HCT116 (cell line): ENCODE results near the gene HUS1B. TPM values are rescaled to one million over a fixed set of nuclear protein-coding genes. Genes with fewer than 3 reads are reported as not detected.

Experiments used
- ATAC-seq: fragments of 200-7000 bp; cut with Tn5 transposase; 2 replicates; pipeline ENCODE4 v1.9.1; 2020; ENCODE audit warnings: mild to moderate bottlenecking, moderate library complexity
- BruUV-seq: library from RNA; stranded (reverse); fragments of 400-500 nt; replicated peaks from 2 replicates; lab custom pipeline; 2021; lab: Mats Ljungman, UMichigan
- CTCF ChIA-PET: fragments of 300-600 bp; sonication (Branson Sonifier 250); formaldehyde crosslinking; loops from one replicate; lab custom pipeline; 2021; ENCODE audit warnings: antibody characterized with exemption; lab: Charles Lee
- POLR2A ChIA-PET: fragments of 300-600, 350-600 bp; sonication (Branson Sonifier 250); formaldehyde crosslinking; loops from one replicate; lab custom pipeline; 2021; ENCODE audit warnings: antibody characterized with exemption; lab: Charles Lee
- RAD21 ChIA-PET, 2 experiments: fragments of 300-600 bp; sonication (Branson Sonifier 250); formaldehyde crosslinking; loops; one replicate each; lab custom pipeline; 2023; ENCODE audit warnings: low total read pairs in 2 of 2; ENCODE audit not compliant: uncharacterized antibody in 2 of 2, unreplicated experiment in 2 of 2, low non-redundant PET in 1 of 2; lab: Charles Lee
- DNase-seq: peaks from one replicate; pipeline ENCODE4 v3.0.0-alpha.2; 2010; ENCODE audit warnings: low read depth, low spot score
- H2AFZ ChIP-seq: fragments of 200-600 bp; shearing (Covaris generic), sonication (generic); 2 replicates; pipeline ENCODE4 v1.6.1; 2017; ENCODE audit warnings: low read depth, mixed run types, mixed read lengths, antibody characterized with exemption, low read length; ENCODE audit not compliant: poor library complexity, severe bottlenecking
- H3K27ac ChIP-seq: 2 replicates; pipeline ENCODE4 v1.5.1; 2012; ENCODE audit warnings: low read depth, low read length
- H3K27me3 ChIP-seq: fragments of 200-600 bp; sonication (generic); 2 replicates; pipeline ENCODE4 v1.6.1; 2016; ENCODE audit warnings: mixed run types, low read length, mixed read lengths; ENCODE audit not compliant: insufficient read depth
- H3K36me3 ChIP-seq, 2 experiments: fragments of 200-500 bp in 1 of 2; fragments of 200-600 bp in 1 of 2; sonication (Bioruptor generic) in 1 of 2; sonication (generic) in 1 of 2; 2 replicates each; pipeline versions ENCODE4 v1.5.1 to v1.6.1; 2014 to 2016; ENCODE audit warnings: low read length in 2 of 2, inconsistent platforms in 1 of 2, mixed read lengths in 1 of 2, mixed run types in 1 of 2; ENCODE audit not compliant: insufficient read depth in 2 of 2, control insufficient read depth in 1 of 2
- H3K4me1 ChIP-seq, 2 experiments: fragments of 200-600 bp in 1 of 2; sonication (generic) in 1 of 2; 2 replicates each; pipeline versions ENCODE4 v1.5.1 to v1.6.1; 2012 to 2017; ENCODE audit warnings: low read length in 2 of 2, inconsistent platforms in 1 of 2, mild to moderate bottlenecking in 1 of 2, mixed read lengths in 1 of 2, mixed run types in 1 of 2, moderate library complexity in 1 of 2; ENCODE audit not compliant: insufficient read depth in 2 of 2, control insufficient read depth in 1 of 2
- H3K4me2 ChIP-seq: fragments of 200-600 bp; sonication (generic); 2 replicates; pipeline ENCODE4 v1.6.1; 2017; ENCODE audit warnings: mixed run types, low read length, mixed read lengths
- H3K4me3 ChIP-seq, 2 experiments: fragments of 200-600 bp in 1 of 2; sonication (generic) in 1 of 2; replicated peaks in 1 of 2; 2 replicates each; pipeline ENCODE4 v1.5.1; 2011 to 2016; ENCODE audit warnings: low read length in 2 of 2, control low read depth in 1 of 2, low read depth in 1 of 2, mild to moderate bottlenecking in 1 of 2, mixed read lengths in 1 of 2, mixed run types in 1 of 2
- H3K79me2 ChIP-seq: fragments of 200-600 bp; sonication (generic); 2 replicates; pipeline ENCODE4 v1.6.1; 2017; ENCODE audit warnings: mild to moderate bottlenecking, mixed run types, low read length, moderate library complexity, mixed read lengths; ENCODE audit not compliant: insufficient read depth
- H3K9ac ChIP-seq: fragments of 200-600 bp; sonication (generic); 2 replicates; pipeline ENCODE4 v1.6.1; 2016; ENCODE audit warnings: low read length, mixed read lengths
- H3K9me2 ChIP-seq: fragments of 200-600 bp; sonication (generic), shearing (Covaris generic); 2 replicates; pipeline ENCODE4 v1.6.1; 2017; ENCODE audit warnings: mixed run types, mild to moderate bottlenecking, moderate library complexity; ENCODE audit not compliant: insufficient read depth
- H3K9me3 ChIP-seq, 2 experiments: fragments of 200-500 bp in 1 of 2; fragments of 200-600 bp in 1 of 2; sonication (Bioruptor generic) in 1 of 2; sonication (generic) in 1 of 2; 2 replicates each; pipeline ENCODE4 v1.6.1; 2014 to 2017; ENCODE audit warnings: low read length in 2 of 2, mixed read lengths in 2 of 2, inconsistent platforms in 1 of 2, low read depth in 1 of 2, mild to moderate bottlenecking in 1 of 2, mixed run types in 1 of 2, moderate library complexity in 1 of 2; ENCODE audit not compliant: control insufficient read depth in 1 of 2, insufficient read depth in 1 of 2
- H4K20me1 ChIP-seq: fragments of 200-600 bp; sonication (generic), shearing (Covaris generic); 2 replicates; pipeline ENCODE4 v1.6.1; 2017; ENCODE audit warnings: mixed run types, mild to moderate bottlenecking, moderate library complexity; ENCODE audit not compliant: insufficient read depth
- EGR1 ChIP-seq: IDR thresholded peaks from 2 replicates; pipeline ENCODE4 v1.6.1; 2012; ENCODE audit warnings: low read depth
- EZH2phosphoT487 ChIP-seq: fragments of 200-600 bp; IDR thresholded peaks from 2 replicates; pipeline ENCODE4 v1.6.1; 2018; ENCODE audit warnings: antibody characterized with exemption, borderline replicate concordance
- REST ChIP-seq: IDR thresholded peaks from 2 replicates; pipeline ENCODE4 v1.6.1; 2012; ENCODE audit warnings: low read depth
- SP1 ChIP-seq: IDR thresholded peaks from 2 replicates; pipeline ENCODE4 v1.6.1; 2012; ENCODE audit warnings: low read depth
- ZBTB33 ChIP-seq: IDR thresholded peaks from 2 replicates; pipeline ENCODE4 v1.6.1; 2011; ENCODE audit warnings: mild to moderate bottlenecking, low read length, moderate library complexity; ENCODE audit not compliant: insufficient replicate concordance; ENCODE audit errors: extremely low read depth
- ZFX ChIP-seq: fragments of 450-650 bp; IDR thresholded peaks from 2 replicates; pipeline ENCODE4 v1.6.1; 2017
- ZNF274 ChIP-seq: fragments of 200-500 bp; sonication (Bioruptor generic); IDR thresholded peaks from 2 replicates; pipeline ENCODE4 v1.6.1; 2014; ENCODE audit warnings: mild to moderate bottlenecking, low read depth, low read length, inconsistent platforms
- intact Hi-C: fragments of 100-400 bp; cut with micrococcal nuclease; formaldehyde crosslinking; loops from 2 replicates; pipeline ENCODE4 v1.10.0; 2022
- total RNA-seq: library from RNA; stranded (reverse); gene quantifications from one replicate; pipeline ENCODE4 v1.2.1, GENCODE V29; 2021; ENCODE audit not compliant: unreplicated experiment
- TF ChIP-seq, protein P1 (sequence below), 3 experiments: fragments of 200-600 bp in 1 of 3; sonication (generic) in 1 of 3; IDR thresholded peaks in 2 of 3; conservative IDR thresholded peaks in 1 of 3; 2 replicates each; pipeline ENCODE4 v1.5.1; 2012 to 2017; ENCODE audit warnings: low read depth in 2 of 3, low read length in 2 of 3, antibody characterized with exemption in 1 of 3, borderline replicate concordance in 1 of 3, control low read depth in 1 of 3, mild to moderate bottlenecking in 1 of 3, mixed read lengths in 1 of 3, mixed run types in 1 of 3, moderate library complexity in 1 of 3; ENCODE audit not compliant: insufficient read depth in 1 of 3

The HUS1B gene
- total RNA-seq, 1 experiment from 2014 or later = 0.76 TPM

DNA sequence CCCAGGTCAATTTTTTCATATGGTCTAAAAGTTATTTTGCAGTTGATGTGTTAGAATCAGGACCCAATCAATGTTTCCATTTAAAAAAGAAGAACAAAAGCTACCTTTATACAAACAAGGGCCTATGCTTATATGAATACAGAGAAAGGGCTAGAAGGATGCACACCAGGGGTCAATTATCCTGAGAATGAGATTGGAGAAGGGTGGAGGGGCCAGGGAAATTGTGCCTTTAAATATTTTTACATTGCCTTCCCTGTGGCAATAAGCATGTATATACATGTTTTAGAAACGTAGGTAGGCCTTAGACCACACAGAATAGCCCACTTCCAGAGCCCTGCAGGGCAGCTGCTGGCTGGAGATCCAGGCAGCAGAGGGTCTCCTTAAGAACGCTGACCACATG lies 23.4 kb upstream of the HUS1B start:
- Histone ChIP-seq H3K27me3 (no peaks in the 10 kb centered on the region), H3K9me2 (no peaks in the 10 kb centered on the region), H3K79me2 (peaks cover 74% of the 10 kb centered on the region), H3K27ac (no peak overlapping the region), H4K20me1 (no peaks in the 10 kb centered on the region), H3K9me3 (no peaks in the 10 kb centered on the region), H3K4me1 (peaks cover 0 to 8% of the 10 kb centered on the region in 2 experiments; a peak in 2 of 4 replicates), H3K4me3 (no peak overlapping the region), H3K36me3 (no peaks in the 10 kb centered on the region), H2AFZ (no peak overlapping the region), H3K4me2 (no peak overlapping the region), H3K9ac (no peak overlapping the region)
- ChIA-PET POLR2A (no interaction called here), CTCF (no interaction called here), RAD21 (no interaction called here)
- intact Hi-C loops = no loop called here
- no peak for DNase-seq
- TF ChIP-seq ZBTB33 = no peak
- no peak for TF ChIP-seq REST
- TF ChIP-seq ZFX = no peak
- TF ChIP-seq, protein P1, sequence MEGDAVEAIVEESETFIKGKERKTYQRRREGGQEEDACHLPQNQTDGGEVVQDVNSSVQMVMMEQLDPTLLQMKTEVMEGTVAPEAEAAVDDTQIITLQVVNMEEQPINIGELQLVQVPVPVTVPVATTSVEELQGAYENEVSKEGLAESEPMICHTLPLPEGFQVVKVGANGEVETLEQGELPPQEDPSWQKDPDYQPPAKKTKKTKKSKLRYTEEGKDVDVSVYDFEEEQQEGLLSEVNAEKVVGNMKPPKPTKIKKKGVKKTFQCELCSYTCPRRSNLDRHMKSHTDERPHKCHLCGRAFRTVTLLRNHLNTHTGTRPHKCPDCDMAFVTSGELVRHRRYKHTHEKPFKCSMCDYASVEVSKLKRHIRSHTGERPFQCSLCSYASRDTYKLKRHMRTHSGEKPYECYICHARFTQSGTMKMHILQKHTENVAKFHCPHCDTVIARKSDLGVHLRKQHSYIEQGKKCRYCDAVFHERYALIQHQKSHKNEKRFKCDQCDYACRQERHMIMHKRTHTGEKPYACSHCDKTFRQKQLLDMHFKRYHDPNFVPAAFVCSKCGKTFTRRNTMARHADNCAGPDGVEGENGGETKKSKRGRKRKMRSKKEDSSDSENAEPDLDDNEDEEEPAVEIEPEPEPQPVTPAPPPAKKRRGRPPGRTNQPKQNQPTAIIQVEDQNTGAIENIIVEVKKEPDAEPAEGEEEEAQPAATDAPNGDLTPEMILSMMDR (IDR thresholded peaks at IDR 0.05 in 2 of 3, conservative IDR thresholded peaks at IDR 0.05 in 1 of 3; ENCODE audit: borderline replicate concordance in 1 of 3, insufficient read depth in 1 of 3, low read depth in 2 of 3, low read length in 2 of 3) = no peak
- no peak for TF ChIP-seq ZNF274
- TF ChIP-seq EGR1 = no peak
- no peak for TF ChIP-seq EZH2phosphoT487
- no peak for TF ChIP-seq SP1
- no peak for ATAC-seq
- BruUV-seq = no TSS peak
